H1 (cell line): ENCODE data around the gene RRP9. TPM values are rescaled to one million over a fixed set of nuclear protein-coding genes. Genes with fewer than 3 reads are reported as not detected.

Experiments
- CTCF ChIA-PET: fragments of 300-600 bp; sonication (Branson Sonifier 250); formaldehyde crosslinking; loops from one replicate; lab custom pipeline; 2021; ENCODE audit not compliant: partially characterized antibody; lab: Charles Lee
- POLR2A ChIA-PET: fragments of 300-600 bp; sonication (Branson Sonifier 250); formaldehyde crosslinking; loops from one replicate; lab custom pipeline; 2021; ENCODE audit warnings: inconsistent platforms; ENCODE audit not compliant: partially characterized antibody; lab: Charles Lee
- DNase-seq, 2 experiments: peaks; one replicate each; pipeline versions ENCODE4 v3.0.0 to v3.0.0-alpha.2; 2010 to 2022; ENCODE audit warnings: low spot score in 2 of 2, low read depth in 1 of 2, mixed read lengths in 1 of 2
- FAIRE-seq: peaks from 2 replicates; lab custom pipeline; 2011; peaks lifted over from hg19 to GRCh38; lab: Jason Lieb, UNC
- H2AFZ ChIP-seq: 2 replicates; pipeline ENCODE4 v1.8.1; 2012; ENCODE audit warnings: low read length, inconsistent platforms
- H2AK5ac ChIP-seq: 2 replicates; pipeline ENCODE4 v1.6.1; 2013; ENCODE audit warnings: low read depth, low read length
- H2BK120ac ChIP-seq: replicated peaks from 2 replicates; pipeline ENCODE3; 2013; ENCODE audit warnings: low read depth, low read length, inconsistent platforms
- H2BK12ac ChIP-seq: 2 replicates; pipeline ENCODE4 v1.6.1; 2013; ENCODE audit warnings: low read depth, low read length
- H2BK15ac ChIP-seq: 2 replicates; pipeline ENCODE4 v1.6.1; 2013; ENCODE audit warnings: low read length
- H2BK20ac ChIP-seq: 2 replicates; pipeline ENCODE4 v1.6.1; 2013; ENCODE audit warnings: low read length
- H2BK5ac ChIP-seq: 2 replicates; pipeline ENCODE4 v1.6.1; 2013; ENCODE audit warnings: low read depth, low read length
- H3K14ac ChIP-seq: 2 replicates; pipeline ENCODE4 v1.6.1; 2013; ENCODE audit warnings: inconsistent platforms; ENCODE audit not compliant: insufficient read length
- H3K18ac ChIP-seq: 2 replicates; pipeline ENCODE4 v1.6.1; 2013; ENCODE audit warnings: low read length; ENCODE audit errors: extremely low read depth
- H3K23ac ChIP-seq: 2 replicates; pipeline ENCODE4 v1.6.1; 2013; ENCODE audit warnings: inconsistent platforms; ENCODE audit not compliant: insufficient read length
- H3K23me2 ChIP-seq: 2 replicates; pipeline ENCODE4 v1.6.1; 2013; ENCODE audit warnings: low read depth, low read length
- H3K27ac ChIP-seq: 2 replicates; pipeline ENCODE4 v1.6.1; 2011; ENCODE audit warnings: low read depth, low read length, inconsistent platforms
- H3K27me3 ChIP-seq, 4 experiments: replicated peaks in 1 of 4; 1 replicate in 1 of 4; 2 replicates in 3 of 4; pipeline versions ENCODE4 v1.6.1 to v1.8.1; 2011 to 2013; ENCODE audit warnings: low read length in 3 of 4, mild to moderate bottlenecking in 3 of 4, inconsistent platforms in 2 of 4, mixed read lengths in 2 of 4, moderate library complexity in 1 of 4; ENCODE audit not compliant: control insufficient read depth in 3 of 4, insufficient read depth in 3 of 4; ENCODE audit errors: extremely low read depth in 1 of 4
- H3K36me3 ChIP-seq, 4 experiments: 2 replicates each; pipeline versions ENCODE4 v1.6.1 to v1.8.1; 2011 to 2013; ENCODE audit warnings: mild to moderate bottlenecking in 4 of 4, low read length in 3 of 4, moderate library complexity in 2 of 4, control low read depth in 1 of 4, inconsistent platforms in 1 of 4; ENCODE audit not compliant: insufficient read depth in 4 of 4, control insufficient read depth in 2 of 4
- H3K4ac ChIP-seq: replicated peaks from 2 replicates; pipeline ENCODE3; 2013; ENCODE audit warnings: low read length, low read depth, mixed read lengths, inconsistent platforms; ENCODE audit not compliant: insufficient read length
- H3K4me1 ChIP-seq, 4 experiments: replicated peaks in 1 of 4; 1 replicate in 1 of 4; 2 replicates in 3 of 4; pipeline versions ENCODE4 v1.6.1 to v1.8.1; 2011 to 2013; ENCODE audit warnings: low read length in 3 of 4, inconsistent platforms in 2 of 4, mixed read lengths in 1 of 4; ENCODE audit not compliant: insufficient read depth in 4 of 4, control insufficient read depth in 3 of 4
- H3K4me2 ChIP-seq, 2 experiments: 2 replicates each; pipeline versions ENCODE4 v1.6.1 to v1.8.1; 2011 to 2013; ENCODE audit warnings: low read depth in 2 of 2, low read length in 2 of 2, control low read depth in 1 of 2, inconsistent platforms in 1 of 2, mild to moderate bottlenecking in 1 of 2; ENCODE audit not compliant: insufficient read depth in 1 of 2
- H3K4me3 ChIP-seq, 4 experiments: fragments of 200-600, 300-600 bp in 1 of 4; sonication (generic), shearing (Covaris generic), sonication (Bioruptor Twin) in 1 of 4; 2 replicates each; pipeline versions ENCODE4 v1.5.1 to v1.8.1; 2011 to 2016; ENCODE audit warnings: low read length in 4 of 4, low read depth in 3 of 4, control low read depth in 2 of 4, inconsistent platforms in 2 of 4, mild to moderate bottlenecking in 2 of 4, mixed read lengths in 1 of 4, moderate library complexity in 1 of 4; ENCODE audit not compliant: insufficient read depth in 2 of 4; ENCODE audit errors: extremely low read depth in 1 of 4
- H3K56ac ChIP-seq: replicated peaks from 2 replicates; pipeline ENCODE3; 2013; ENCODE audit warnings: low read depth, mild to moderate bottlenecking, mixed read lengths, low read length, inconsistent platforms; ENCODE audit not compliant: insufficient read length
- H3K79me1 ChIP-seq: 2 replicates; pipeline ENCODE4 v1.6.1; 2013; ENCODE audit warnings: low read depth, low read length, control low read depth
- H3K79me2 ChIP-seq, 2 experiments: 2 replicates each; pipeline versions ENCODE4 v1.6.1 to v1.8.1; 2012 to 2013; ENCODE audit warnings: low read length in 2 of 2, mild to moderate bottlenecking in 2 of 2, inconsistent platforms in 1 of 2; ENCODE audit not compliant: insufficient read depth in 2 of 2, control insufficient read depth in 1 of 2
- H3K9ac ChIP-seq, 4 experiments: replicated peaks in 1 of 4; 1 replicate in 1 of 4; 2 replicates in 3 of 4; pipeline versions ENCODE4 v1.6.1 to v1.8.1; 2011 to 2013; ENCODE audit warnings: low read depth in 3 of 4, low read length in 3 of 4, control low read depth in 2 of 4, mild to moderate bottlenecking in 2 of 4, moderate library complexity in 2 of 4, inconsistent platforms in 1 of 4; ENCODE audit errors: extremely low read depth in 1 of 4
- H3K9me3 ChIP-seq, 2 experiments: 2 replicates each; pipeline versions ENCODE4 v1.6.1 to v1.8.1; 2012 to 2013; ENCODE audit warnings: mild to moderate bottlenecking in 2 of 2, moderate library complexity in 2 of 2, control low read depth in 1 of 2, inconsistent platforms in 1 of 2, low read depth in 1 of 2, low read length in 1 of 2, mixed read lengths in 1 of 2; ENCODE audit not compliant: insufficient read depth in 2 of 2
- H4K20me1 ChIP-seq, 2 experiments: replicated peaks in 1 of 2; 2 replicates each; pipeline versions ENCODE3 to v1.8.1; 2011 to 2013; ENCODE audit warnings: inconsistent platforms in 2 of 2, low read length in 2 of 2, mild to moderate bottlenecking in 1 of 2; ENCODE audit not compliant: insufficient read depth in 2 of 2, control insufficient read depth in 1 of 2
- H4K5ac ChIP-seq: 2 replicates; pipeline ENCODE4 v1.6.1; 2013; ENCODE audit warnings: low read length, low read depth, mixed read lengths, inconsistent platforms; ENCODE audit not compliant: insufficient read length
- H4K8ac ChIP-seq: 2 replicates; pipeline ENCODE4 v1.8.0; 2013; ENCODE audit warnings: mild to moderate bottlenecking, moderate library complexity, low read length, inconsistent platforms; ENCODE audit not compliant: insufficient read depth; ENCODE audit errors: extremely low read depth
- H4K91ac ChIP-seq: replicated peaks from 2 replicates; pipeline ENCODE3; 2013; ENCODE audit warnings: low read length, mixed read lengths, inconsistent platforms; ENCODE audit not compliant: insufficient read length
- BRCA1 ChIP-seq: IDR thresholded peaks from 2 replicates; pipeline ENCODE4 v1.6.1; 2012; ENCODE audit warnings: low read depth, low read length, improper control_type of control experiment
- EGR1 ChIP-seq: IDR thresholded peaks from 2 replicates; pipeline ENCODE4 v1.6.1; 2011; ENCODE audit warnings: low read depth, low read length, borderline replicate concordance
- FOSL1 ChIP-seq: IDR thresholded peaks from 2 replicates; pipeline ENCODE4 v1.6.1; 2011; ENCODE audit warnings: mild to moderate bottlenecking, low read depth, low read length, moderate library complexity; ENCODE audit not compliant: insufficient read depth
- HDAC2 ChIP-seq, 2 experiments: fragments of 300-600 bp in 1 of 2; sonication (generic) in 1 of 2; IDR thresholded peaks; 2 replicates each; pipeline ENCODE4 v1.6.1; 2011 to 2012; ENCODE audit warnings: low read depth in 2 of 2, low read length in 2 of 2, mild to moderate bottlenecking in 2 of 2, moderate library complexity in 2 of 2, borderline replicate concordance in 1 of 2, inconsistent platforms in 1 of 2
- HDAC6 ChIP-seq: IDR thresholded peaks from one replicate; pipeline ENCODE4 v1.7.1; 2012; ENCODE audit warnings: low read depth, mild to moderate bottlenecking, inconsistent platforms, low read length, moderate library complexity
- POLR2AphosphoS5 ChIP-seq: IDR thresholded peaks from 2 replicates; pipeline ENCODE4 v1.6.1; 2011; ENCODE audit warnings: low read depth, low read length
- SP1 ChIP-seq: IDR thresholded peaks from 2 replicates; pipeline ENCODE4 v1.6.1; 2011; ENCODE audit warnings: low read depth, low read length
- TBP ChIP-seq: IDR thresholded peaks from 2 replicates; pipeline ENCODE4 v1.6.1; 2011; ENCODE audit warnings: low read depth, low read length, improper control_type of control experiment
- WGBS, 2 experiments: shearing (Covaris generic) in 1 of 2; methylation state at CpG; one replicate each; pipeline versions ENCODE4 v1.1.6 to v1.1.7; 2013 to 2015; ENCODE audit warnings: low lambda C conversion rate in 2 of 2, mixed read lengths in 2 of 2, inconsistent platforms in 1 of 2, low coverage in 1 of 2, missing lambda C conversion rate in 1 of 2; ENCODE audit not compliant: insufficient replicate concordance in 2 of 2, insufficient coverage in 1 of 2, insufficient read length in 1 of 2; ENCODE audit errors: extremely low coverage in 1 of 2, missing lambda C conversion rate in 1 of 2; 5-methylcytosine and 5-hydroxymethylcytosine counted together
- polyA plus RNA-seq, 7 experiments: library from polyadenylated mRNA; depleted of rRNA in 3 of 7; stranded (reverse) in 5 of 7; unstranded in 2 of 7; fragments of >200 nt in 5 of 7; fragments of 200-250 nt in 2 of 7; gene quantifications; 1 replicate in 5 of 7; 2 replicates in 1 of 7; 4 replicates in 1 of 7; pipeline versions ENCODE4 v1.2.1 to v1.2.3, GENCODE V29; 2011 to 2013; ENCODE audit warnings: missing spikeins in 2 of 7, mixed read lengths in 2 of 7
- total RNA-seq: library from RNA; stranded (reverse); fragmentation: NEBNext Ultra II Directional; extraction: Animal tissue kit (Norgen Biotek cat#: 25700); gene quantifications from 2 replicates; pipeline ENCODE4 v1.2.1, GENCODE V29; 2021

RRP9 gene
- total and polyA plus RNA-seq, 2 of the 8 experiments (the other 6 are each of a cell fraction or from before 2014, with no cell fraction given) = 55.6 to 68.9 TPM

DNA sequence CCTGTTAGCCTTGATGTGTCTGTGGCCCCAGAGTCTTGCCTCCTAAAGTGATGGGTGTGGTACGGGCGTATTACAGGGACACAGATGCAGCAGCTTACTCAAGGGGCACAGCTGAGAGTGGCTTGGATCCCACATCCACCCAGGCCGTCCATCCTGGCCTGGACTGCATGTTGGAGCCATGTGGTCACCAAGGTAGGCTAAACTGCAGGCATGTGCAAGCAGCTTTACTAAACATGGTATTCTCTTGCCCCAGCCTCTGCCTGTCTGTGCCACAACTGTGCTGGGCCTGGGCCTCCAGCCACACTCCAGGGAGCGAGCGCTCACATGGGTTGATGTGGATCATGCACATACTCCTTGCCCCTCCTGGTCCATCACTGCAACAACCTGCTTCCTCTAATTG lies 7.4 kb upstream of the RRP9 start:
- Histone ChIP-seq H3K27ac (no peak overlapping the region), H2AFZ (no peak overlapping the region), H3K18ac (no peak overlapping the region), H3K23me2 (no peaks in the 10 kb centered on the region), H2AK5ac (no peak overlapping the region), H3K23ac (no peak overlapping the region), H3K79me1 (no peaks in the 10 kb centered on the region), H3K56ac (no peak overlapping the region), H3K36me3 (no peaks in the 10 kb centered on the region), H2BK5ac (no peak overlapping the region), H4K8ac (no peak overlapping the region), H4K91ac (no peak overlapping the region), H4K5ac (no peak overlapping the region), H2BK120ac (no peak overlapping the region), H3K4me3 (no peak overlapping the region), H3K27me3 (peaks cover under 1 to 15% (median 12%) of the 10 kb centered on the region in 4 experiments), H3K9ac (no peak overlapping the region), H3K4me1 (no peaks in the 10 kb centered on the region), H3K14ac (no peak overlapping the region), H4K20me1 (no peaks in the 10 kb centered on the region), H2BK12ac (no peak overlapping the region), H3K9me3 (no peaks in the 10 kb centered on the region), H2BK15ac (no peak overlapping the region), H2BK20ac (no peak overlapping the region), H3K4me2 (no peak overlapping the region), H3K4ac (no peak overlapping the region), H3K79me2 (no peaks in the 10 kb centered on the region)
- TF ChIP-seq FOSL1 (no peak), HDAC2 (IDR thresholded peaks at IDR 0.05; ENCODE audit: borderline replicate concordance in 1 of 2, low read depth in 2 of 2, low read length in 2 of 2) (no peak), POLR2AphosphoS5 (no peak), SP1 (no peak), HDAC6 (no peak), BRCA1 (no peak), EGR1 (no peak), TBP (no peak)
- ChIA-PET CTCF (interaction anchor here (1.2 to 1.9 kb wide), 2 partner anchors 25 to 230 kb away, joined by 3 to 9 read pairs; partner anchors contain the start of gene ABHD14B), POLR2A (interaction anchor here (1.0 to 15.7 kb wide), 3 partner anchors 17 to 44 kb away, joined by 3 to 148 read pairs (median 130); partner anchors contain the start of genes ABHD14B, PCBP4 and RPL29)
- FAIRE-seq (no peak), DNase-seq (no peak)
- WGBS, 2 experiments = 95% methylated on average over 5 of the region's 5 CpGs; no CpG with 5 or more reads in 1 of the 2 experiments
